Vagina (tissue), 2 donors: Measurements from ENCODE around the gene INTS11.
A peak's percentile ranks its signal among the peaks of the same experiment; 100 is the strongest.

Experiments
- CTCF ChIP-seq, 3 experiments: fragments of 450-650 bp in 2 of 3; fragments of 200-600 bp in 1 of 3; sonication (generic) in 1 of 3; IDR thresholded peaks; one replicate each; pipeline ENCODE4 v1.5.1; 2017 to 2019; ENCODE audit warnings: antibody characterized with exemption in 3 of 3, mild to moderate bottlenecking in 2 of 3, moderate library complexity in 2 of 3
- POLR2A ChIP-seq, 2 donors: fragments of 450-650 bp; IDR thresholded peaks; one replicate each; pipeline ENCODE4 v1.6.1; 2017; ENCODE audit warnings: antibody characterized with exemption in 2 of 2, mild to moderate bottlenecking in 2 of 2, moderate library complexity in 2 of 2
- POLR2AphosphoS5 ChIP-seq, 2 donors: sonication (generic); formaldehyde crosslinking; IDR thresholded peaks; one replicate each; pipeline ENCODE4 v1.9.0; 2017; ENCODE audit warnings: antibody characterized with exemption in 2 of 2, mild to moderate bottlenecking in 2 of 2, low read depth in 1 of 2; ENCODE audit not compliant: insufficient read depth in 1 of 2

- peak in 1 of 3 experiments; percentile 60 for TF ChIP-seq CTCF (IDR thresholded peaks at IDR 0.05)
- TF ChIP-seq POLR2A (IDR thresholded peaks at IDR 0.05) = peak in 1 of 2 donors; percentile 47
- TF ChIP-seq POLR2AphosphoS5 (IDR thresholded peaks at IDR 0.05; ENCODE audit: insufficient read depth in 1 of 2, low read depth in 1 of 2) = no peak
Observed at GRCh38 chr1:1349256-1350012, 25.0 kb upstream of the INTS11 start, which contains the start of gene DVL1.
